ENCODE data around the gene CRIP2. TPM values are rescaled to one million over a fixed set of nuclear protein-coding genes. Genes with fewer than 3 reads are reported as not detected.

CRIP2 gene
- total and polyA plus RNA-seq, 12 donors, result 5.9 to 193 (median 56.4) TPM

GRCh38 chr14:105502446-105503295 is 28.1 kb downstream of the CRIP2 start:
- H3K36me3 ChIP-seq (replicated peaks in 1 of 2), result no peaks in the 10 kb centered on the region
- no peaks in the 10 kb centered on the region for H3K9me3 ChIP-seq (replicated peaks in 1 of 3)
- intact Hi-C loops (cut with DNase I), result no loop called here
- H3K4me1 ChIP-seq (replicated peaks in 1 of 2), result no peaks in the 10 kb centered on the region
- 75 to 82% (median 77%) methylated on average over 4 to 18 of the region's 18 CpGs for WGBS, 4 donors
- H3K27me3 ChIP-seq, result peaks cover 6% of the 10 kb centered on the region
- DNase-seq, result no peak
- no peak for TF ChIP-seq CTCF (IDR thresholded peaks at IDR 0.05)
- no peak for TF ChIP-seq POLR2A (IDR thresholded peaks at IDR 0.05)
- H3K4me3 ChIP-seq, result no peak overlapping the region
- no peak overlapping the region for H3K27ac ChIP-seq

- H3K27ac ChIP-seq, result no peak overlapping the region
- no peaks in the 10 kb centered on the region for H3K4me1 ChIP-seq (replicated peaks in 1 of 2)
- intact Hi-C loops (cut with DNase I), result no loop called here
- TF ChIP-seq POLR2A (IDR thresholded peaks at IDR 0.05), result no peak
- TF ChIP-seq CTCF (IDR thresholded peaks at IDR 0.05), result no peak
- H3K9me3 ChIP-seq (replicated peaks in 1 of 3), result no peaks in the 10 kb centered on the region
- 67 to 86% (median 80%) methylated on average over 3 to 7 of the region's 7 CpGs for WGBS, 4 donors
- H3K36me3 ChIP-seq (replicated peaks in 1 of 2), result no peaks in the 10 kb centered on the region
- DNase-seq, result no peak
- H3K27me3 ChIP-seq, result peaks cover 6% of the 10 kb centered on the region
- no peak overlapping the region for H3K4me3 ChIP-seq
These were observed 28.6 kb downstream of the CRIP2 start for GRCh38 chr14:105503296-105503640.

- Histone ChIP-seq H3K4me3 (no peak overlapping the region), H3K9me3 (replicated peaks in 1 of 3) (no peaks in the 10 kb centered on the region), H3K36me3 (replicated peaks in 1 of 2) (no peaks in the 10 kb centered on the region), H3K27ac (no peak overlapping the region), H3K4me1 (replicated peaks in 1 of 2) (no peaks in the 10 kb centered on the region), H3K27me3 (peaks cover 13% of the 10 kb centered on the region)
- TF ChIP-seq POLR2A (IDR thresholded peaks at IDR 0.05) (no peak), CTCF (IDR thresholded peaks at IDR 0.05) (no peak)
- DNase-seq, result no peak
- WGBS, 4 donors, result 66 to 82% (median 74%) methylated on average over 15 to 29 of the region's 29 CpGs
- intact Hi-C loops (cut with DNase I), result no loop called here
These were observed 29.5 kb downstream of the CRIP2 start for GRCh38 chr14:105503935-105504692.

- H3K4me1 ChIP-seq (replicated peaks in 1 of 2), result no peaks in the 10 kb centered on the region
- no peak overlapping the region for H3K4me3 ChIP-seq
- H3K27me3 ChIP-seq, result peaks cover 18% of the 10 kb centered on the region
- DNase-seq, result no peak
- WGBS, 4 donors, result 80 to 91% (median 85%) methylated on average over 2 to 16 of the region's 16 CpGs
- H3K9me3 ChIP-seq (replicated peaks in 1 of 3), result no peaks in the 10 kb centered on the region
- no peak overlapping the region for H3K27ac ChIP-seq
- no peaks in the 10 kb centered on the region for H3K36me3 ChIP-seq (replicated peaks in 1 of 2)
- no peak for TF ChIP-seq CTCF (IDR thresholded peaks at IDR 0.05)
- no peak for TF ChIP-seq POLR2A (IDR thresholded peaks at IDR 0.05)
- intact Hi-C loops (cut with DNase I), result no loop called here
These were observed 30.5 kb downstream of the CRIP2 start for GRCh38 chr14:105505101-105505500.
